ENCODE data around the gene IFFO2.

Gene IFFO2

GRCh38 chr1:18859560-18859959 lies 96.9 kb downstream of the IFFO2 start, which contains the start of gene TAS1R2:
Gene TAS1R2, minus strand, starts transcription at chr1:18859660. Its CDS starts 0 bp downstream, at chr1:18859660.
- no peak for DNase-seq (ENCODE audit: low read depth in 2 of 2)
- H3K4me3 ChIP-seq (replicated peaks in 1 of 2; ENCODE audit: low read depth in 2 of 2, low read length in 2 of 2) = no peak within 1 kb of the TSS
- TF ChIP-seq, protein P1, sequence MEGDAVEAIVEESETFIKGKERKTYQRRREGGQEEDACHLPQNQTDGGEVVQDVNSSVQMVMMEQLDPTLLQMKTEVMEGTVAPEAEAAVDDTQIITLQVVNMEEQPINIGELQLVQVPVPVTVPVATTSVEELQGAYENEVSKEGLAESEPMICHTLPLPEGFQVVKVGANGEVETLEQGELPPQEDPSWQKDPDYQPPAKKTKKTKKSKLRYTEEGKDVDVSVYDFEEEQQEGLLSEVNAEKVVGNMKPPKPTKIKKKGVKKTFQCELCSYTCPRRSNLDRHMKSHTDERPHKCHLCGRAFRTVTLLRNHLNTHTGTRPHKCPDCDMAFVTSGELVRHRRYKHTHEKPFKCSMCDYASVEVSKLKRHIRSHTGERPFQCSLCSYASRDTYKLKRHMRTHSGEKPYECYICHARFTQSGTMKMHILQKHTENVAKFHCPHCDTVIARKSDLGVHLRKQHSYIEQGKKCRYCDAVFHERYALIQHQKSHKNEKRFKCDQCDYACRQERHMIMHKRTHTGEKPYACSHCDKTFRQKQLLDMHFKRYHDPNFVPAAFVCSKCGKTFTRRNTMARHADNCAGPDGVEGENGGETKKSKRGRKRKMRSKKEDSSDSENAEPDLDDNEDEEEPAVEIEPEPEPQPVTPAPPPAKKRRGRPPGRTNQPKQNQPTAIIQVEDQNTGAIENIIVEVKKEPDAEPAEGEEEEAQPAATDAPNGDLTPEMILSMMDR (IDR thresholded peaks at IDR 0.05; ENCODE audit: low read depth, low read length) = no peak

GRCh38 chr1:18858070-18858688 lies 98.3 kb downstream of the IFFO2 start:
- TF ChIP-seq, protein P1 (IDR thresholded peaks at IDR 0.05; ENCODE audit: low read depth, low read length) = no peak
- no peak overlapping the region for H3K4me3 ChIP-seq (replicated peaks in 1 of 2; ENCODE audit: low read depth in 2 of 2, low read length in 2 of 2)
- no peak for DNase-seq (ENCODE audit: low read depth in 2 of 2)

DNA sequence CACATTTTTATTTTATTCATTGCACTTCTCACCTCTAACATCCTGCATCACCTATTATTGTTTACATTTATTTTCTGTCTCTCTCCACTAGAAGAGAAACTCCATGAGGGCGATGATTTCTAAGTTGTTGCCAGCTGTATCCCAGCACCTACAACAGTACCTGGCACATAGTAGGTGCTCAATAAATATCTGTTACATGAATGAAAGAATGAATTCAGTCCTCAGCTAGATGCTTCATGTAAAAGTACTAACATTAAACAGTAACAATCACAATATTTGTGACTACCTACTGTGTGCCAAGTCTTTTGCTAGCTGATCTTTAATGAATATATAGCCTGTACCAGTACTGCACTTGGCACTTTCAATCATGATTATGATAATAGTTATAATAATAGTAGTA lies 100.0 kb downstream of the IFFO2 start:
- TF ChIP-seq, protein P1 (IDR thresholded peaks at IDR 0.05; ENCODE audit: low read depth, low read length) = no peak
- no peak overlapping the region for H3K4me3 ChIP-seq (replicated peaks in 1 of 2; ENCODE audit: low read depth in 2 of 2, low read length in 2 of 2)
- no peak for DNase-seq (ENCODE audit: low read depth in 2 of 2)

DNA sequence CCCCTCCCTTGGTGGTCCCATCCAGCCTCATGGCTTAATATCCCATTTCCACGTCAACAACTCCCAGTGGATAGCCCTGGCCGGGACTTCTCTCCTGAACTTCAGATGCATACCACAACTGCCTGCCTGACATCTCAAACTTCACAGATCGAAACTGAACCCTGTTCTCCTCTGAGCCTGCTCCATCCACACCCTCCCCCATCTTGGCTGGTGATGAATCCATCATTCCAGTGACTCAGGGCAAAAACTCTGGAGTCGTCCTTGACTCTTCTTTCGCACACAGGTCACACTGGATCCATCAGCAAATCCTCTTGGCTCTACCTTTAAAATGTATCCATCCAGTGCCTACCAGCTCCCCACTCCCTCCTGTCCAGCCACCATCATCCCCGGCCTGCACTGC lies 100.9 kb downstream of the IFFO2 start:
- no peak overlapping the region for H3K4me3 ChIP-seq (replicated peaks in 1 of 2; ENCODE audit: low read depth in 2 of 2, low read length in 2 of 2)
- no peak for DNase-seq (ENCODE audit: low read depth in 2 of 2)
- TF ChIP-seq, protein P1 (IDR thresholded peaks at IDR 0.05; ENCODE audit: low read depth, low read length) = no peak

GRCh38 chr1:18854331-18855025 lies 102.0 kb downstream of the IFFO2 start:
- no peak for DNase-seq (ENCODE audit: low read depth in 2 of 2)
- TF ChIP-seq, protein P1 (IDR thresholded peaks at IDR 0.05; ENCODE audit: low read depth, low read length) = no peak
- H3K4me3 ChIP-seq (replicated peaks in 1 of 2; ENCODE audit: low read depth in 2 of 2, low read length in 2 of 2) = no peak overlapping the region
